HG02943 (cell line): ENCODE data around the gene SOX3.

Experiments used
- ATAC-seq: cut with Tn5 transposase; IDR thresholded peaks from one replicate; pipeline ENCODE4 v1.9.1; 2021; ENCODE audit warnings: mild to moderate bottlenecking, low read depth, moderate library complexity; ENCODE audit not compliant: unreplicated experiment

Gene SOX3

GRCh38 chrX:140500441-140500840, 4.4 kb downstream of the SOX3 start:
- no peak for ATAC-seq

- no peak for ATAC-seq
Measured at GRCh38 chrX:140495739-140496138, 9.1 kb downstream of the SOX3 start.

GRCh38 chrX:140492066-140492994, 12.5 kb downstream of the SOX3 start:
- ATAC-seq, result no peak

GRCh38 chrX:140480765-140481164, 24.1 kb downstream of the SOX3 start:
- no peak for ATAC-seq

GRCh38 chrX:140477987-140478386, 26.9 kb downstream of the SOX3 start:
- no peak for ATAC-seq

GRCh38 chrX:140475025-140475424, 29.8 kb downstream of the SOX3 start:
- no peak for ATAC-seq

GRCh38 chrX:140467211-140467610, 37.7 kb downstream of the SOX3 start:
- ATAC-seq, result no peak
